Nephron (organoid): Measurements from ENCODE around the gene FXYD3.

Experiments used
- H3K27ac Mint-ChIP-seq, 3 experiments: 2 replicates each; pipeline ENCODE4 v1.8.0; 2020; ENCODE audit warnings: mixed read lengths in 3 of 3, mild to moderate bottlenecking in 2 of 3, moderate library complexity in 1 of 3
- H3K27me3 Mint-ChIP-seq: 2 replicates; pipeline ENCODE4 v1.8.0; 2021; ENCODE audit warnings: low read depth, mild to moderate bottlenecking, moderate library complexity, mixed read lengths
- H3K36me3 Mint-ChIP-seq: 2 replicates; pipeline ENCODE4 v1.8.0; 2020; ENCODE audit warnings: low read depth, mixed read lengths
- H3K4me1 Mint-ChIP-seq: 2 replicates; pipeline ENCODE4 v1.8.0; 2020; ENCODE audit warnings: mixed read lengths
- H3K4me3 Mint-ChIP-seq, 3 experiments: 2 replicates each; pipeline ENCODE4 v1.8.0; 2020; ENCODE audit warnings: mild to moderate bottlenecking in 3 of 3, mixed read lengths in 3 of 3, moderate library complexity in 2 of 3
- H3K9me3 Mint-ChIP-seq: 2 replicates; pipeline ENCODE4 v1.8.0; 2020; ENCODE audit warnings: mixed read lengths
- TF ChIP-seq, protein P1 (sequence below), 3 experiments: fragments of 200-600 bp; sonication (generic); IDR thresholded peaks; one replicate each; pipeline ENCODE4 v1.5.0; 2021; ENCODE audit warnings: antibody characterized with exemption in 3 of 3; ENCODE audit not compliant: unreplicated experiment in 3 of 3

FXYD3 gene

DNA sequence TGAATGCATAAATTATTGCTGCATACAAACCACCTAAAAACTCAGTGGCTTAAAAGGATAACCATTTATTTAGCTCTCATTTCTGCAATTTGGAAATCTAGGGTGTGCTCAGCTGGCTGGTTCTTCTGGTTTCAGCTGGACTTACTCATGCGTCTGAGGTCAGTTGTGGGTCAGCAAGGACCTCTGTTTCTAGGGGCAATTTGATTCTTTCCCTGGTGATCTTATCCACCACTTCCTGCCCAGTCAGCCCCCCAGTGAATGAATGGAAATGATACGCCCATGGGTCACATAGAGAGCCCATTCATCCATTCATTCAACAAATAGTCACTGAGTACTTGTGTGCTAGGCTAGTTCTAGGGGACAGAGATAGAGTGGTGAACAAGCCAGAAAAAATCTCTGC lies 48.8 kb downstream of the FXYD3 start:
- Mint-ChIP-seq H3K36me3 (peaks cover 13% of the 10 kb centered on the region), H3K4me1 (no peaks in the 10 kb centered on the region), H3K9me3 (peaks cover 28% of the 10 kb centered on the region), H3K4me3 (no peak overlapping the region), H3K27ac (no peak overlapping the region), H3K27me3 (peaks cover 4% of the 10 kb centered on the region)
- TF ChIP-seq, protein P1, sequence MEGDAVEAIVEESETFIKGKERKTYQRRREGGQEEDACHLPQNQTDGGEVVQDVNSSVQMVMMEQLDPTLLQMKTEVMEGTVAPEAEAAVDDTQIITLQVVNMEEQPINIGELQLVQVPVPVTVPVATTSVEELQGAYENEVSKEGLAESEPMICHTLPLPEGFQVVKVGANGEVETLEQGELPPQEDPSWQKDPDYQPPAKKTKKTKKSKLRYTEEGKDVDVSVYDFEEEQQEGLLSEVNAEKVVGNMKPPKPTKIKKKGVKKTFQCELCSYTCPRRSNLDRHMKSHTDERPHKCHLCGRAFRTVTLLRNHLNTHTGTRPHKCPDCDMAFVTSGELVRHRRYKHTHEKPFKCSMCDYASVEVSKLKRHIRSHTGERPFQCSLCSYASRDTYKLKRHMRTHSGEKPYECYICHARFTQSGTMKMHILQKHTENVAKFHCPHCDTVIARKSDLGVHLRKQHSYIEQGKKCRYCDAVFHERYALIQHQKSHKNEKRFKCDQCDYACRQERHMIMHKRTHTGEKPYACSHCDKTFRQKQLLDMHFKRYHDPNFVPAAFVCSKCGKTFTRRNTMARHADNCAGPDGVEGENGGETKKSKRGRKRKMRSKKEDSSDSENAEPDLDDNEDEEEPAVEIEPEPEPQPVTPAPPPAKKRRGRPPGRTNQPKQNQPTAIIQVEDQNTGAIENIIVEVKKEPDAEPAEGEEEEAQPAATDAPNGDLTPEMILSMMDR (IDR thresholded peaks at IDR 0.05; ENCODE audit: unreplicated experiment in 3 of 3), result no peak

DNA sequence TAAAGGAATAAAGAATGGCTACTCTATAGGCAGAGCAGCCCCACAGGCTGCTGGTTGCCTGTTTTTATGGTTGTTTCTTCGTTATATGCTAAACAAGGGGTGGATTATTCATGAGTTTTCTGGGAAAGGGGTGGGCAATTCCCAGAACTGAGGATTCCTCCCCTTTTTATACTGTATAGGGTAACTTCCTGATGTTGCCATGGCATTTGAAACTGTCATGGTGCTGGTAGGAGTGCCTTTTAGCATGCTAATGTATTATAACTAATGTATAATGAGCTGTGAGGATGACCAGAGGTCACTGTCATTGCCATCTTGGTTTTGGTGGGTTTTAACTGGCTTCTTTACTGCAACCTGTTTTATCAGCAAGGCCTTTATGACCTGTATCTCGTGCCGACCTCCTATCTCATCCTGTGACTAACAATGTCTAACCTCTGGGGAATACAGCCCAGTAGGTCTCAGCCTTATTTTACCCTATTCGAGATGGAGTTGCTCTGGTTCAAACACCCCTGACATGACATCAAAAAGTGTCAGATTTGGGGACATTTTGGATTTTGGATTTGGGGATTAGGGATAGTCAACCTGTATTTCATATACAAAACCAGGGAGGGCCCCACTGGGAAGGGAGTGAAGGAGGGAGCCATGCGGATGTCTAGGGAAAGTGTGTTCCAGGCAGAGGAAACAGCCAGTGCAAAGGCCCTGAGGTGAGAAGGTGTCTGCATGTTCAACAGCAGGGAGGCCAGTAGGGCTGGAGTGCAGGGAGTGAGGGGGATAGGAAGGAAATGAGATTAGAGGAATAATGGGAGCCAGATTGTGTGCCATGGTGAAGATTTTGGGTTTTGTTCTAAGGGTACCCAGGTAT lies 49.8 kb downstream of the FXYD3 start:
- Mint-ChIP-seq H3K27ac (no peak overlapping the region), H3K27me3 (peaks cover 2% of the 10 kb centered on the region), H3K36me3 (peaks cover 13% of the 10 kb centered on the region), H3K4me3 (no peak overlapping the region), H3K9me3 (peaks cover 28% of the 10 kb centered on the region), H3K4me1 (no peaks in the 10 kb centered on the region)
- TF ChIP-seq, protein P1 (IDR thresholded peaks at IDR 0.05; ENCODE audit: unreplicated experiment in 3 of 3), result no peak

DNA sequence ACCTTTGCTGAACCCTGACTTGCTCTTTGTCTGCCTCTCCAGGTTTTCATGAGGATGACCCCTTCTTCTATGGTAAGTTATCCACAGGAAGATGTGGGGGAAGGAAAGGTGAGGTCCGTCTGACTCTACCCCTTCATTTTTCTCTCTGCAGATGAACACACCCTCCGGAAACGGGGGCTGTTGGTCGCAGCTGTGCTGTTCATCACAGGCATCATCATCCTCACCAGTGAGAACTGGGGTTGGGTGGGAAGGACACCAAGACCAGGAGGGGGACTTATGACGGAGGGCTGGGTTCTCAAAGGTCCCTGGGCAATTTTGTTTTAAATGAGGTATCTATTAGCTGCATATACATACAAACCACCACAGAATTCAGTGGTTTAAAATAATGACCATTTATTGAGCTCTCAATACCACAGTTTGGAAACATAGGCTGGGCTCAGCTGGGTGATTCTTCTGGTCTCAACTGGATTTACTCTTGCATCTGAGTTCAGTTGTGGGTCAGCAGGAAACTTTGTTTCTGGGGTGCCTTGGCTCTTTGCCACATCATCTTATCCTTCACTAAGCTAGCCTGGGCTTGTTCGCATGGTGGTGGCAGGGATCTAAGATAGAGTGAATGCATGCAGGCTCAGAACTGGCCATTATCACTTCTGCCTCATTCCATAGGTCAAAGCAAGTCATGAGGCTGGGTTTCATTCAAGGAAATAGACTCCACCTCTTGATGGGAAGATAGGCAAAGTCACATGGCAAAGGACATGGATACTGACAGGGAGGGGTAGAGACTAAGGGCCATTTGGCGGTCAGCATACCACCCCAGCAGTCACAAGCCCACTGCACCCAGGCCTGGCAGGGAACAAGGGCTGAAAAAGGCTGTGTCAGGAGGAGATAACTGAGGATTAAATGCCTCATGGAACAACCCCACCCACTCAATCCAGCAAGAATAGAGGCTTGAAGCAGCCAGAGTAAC lies 50.8 kb downstream of the FXYD3 start:
- no peaks in the 10 kb centered on the region for H3K27me3 Mint-ChIP-seq
- TF ChIP-seq, protein P1 (IDR thresholded peaks at IDR 0.05; ENCODE audit: unreplicated experiment in 3 of 3), result no peak
- H3K4me3 Mint-ChIP-seq, result no peak overlapping the region
- no peaks in the 10 kb centered on the region for H3K4me1 Mint-ChIP-seq
- peaks cover 28% of the 10 kb centered on the region for H3K9me3 Mint-ChIP-seq
- peaks cover 13% of the 10 kb centered on the region for H3K36me3 Mint-ChIP-seq
- no peak overlapping the region for H3K27ac Mint-ChIP-seq

DNA sequence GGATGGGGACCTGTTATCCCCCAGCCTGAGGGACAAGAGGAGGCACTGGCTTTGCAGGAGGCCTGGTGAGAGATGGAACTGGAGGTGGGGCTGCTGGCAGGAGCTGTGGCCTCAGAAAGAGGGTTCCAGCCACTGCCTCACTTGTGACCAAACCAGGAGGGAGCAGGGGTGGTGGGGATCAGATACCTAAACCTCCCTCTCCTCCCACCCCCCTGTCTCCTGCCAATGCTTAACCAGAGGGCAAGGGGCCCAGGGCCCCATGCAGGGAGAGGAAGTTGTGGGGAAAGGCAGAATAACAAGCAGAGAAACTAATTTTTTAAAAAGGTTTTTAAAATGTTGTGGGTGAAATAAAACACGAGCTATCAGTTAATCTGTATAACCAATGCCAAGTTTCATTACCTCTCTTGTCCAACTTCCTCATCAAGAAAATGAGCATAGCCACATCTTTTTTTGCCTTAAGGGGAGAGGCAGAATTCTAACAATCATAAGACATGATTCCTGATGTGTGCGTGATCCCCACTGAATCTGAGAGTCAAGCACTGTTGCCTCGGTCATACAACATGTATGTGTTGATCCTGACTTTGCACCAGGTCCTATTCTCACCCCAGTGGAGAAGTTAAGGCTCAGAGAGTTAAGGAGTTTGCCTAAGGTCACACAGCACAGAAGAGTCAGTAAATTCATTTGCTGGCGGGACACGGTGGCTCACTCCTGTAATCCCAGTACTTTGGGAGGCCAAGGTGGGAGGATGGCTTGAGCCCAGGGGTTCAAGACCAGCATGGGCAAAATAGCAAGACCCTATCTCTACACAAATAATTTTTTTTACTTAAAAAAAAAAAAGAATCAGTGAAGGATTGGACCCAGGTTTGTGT lies 51.9 kb downstream of the FXYD3 start:
- Mint-ChIP-seq H3K4me1 (no peaks in the 10 kb centered on the region), H3K4me3 (no peak overlapping the region), H3K36me3 (peaks cover 13% of the 10 kb centered on the region), H3K27ac (no peak overlapping the region), H3K27me3 (no peaks in the 10 kb centered on the region), H3K9me3 (peaks cover 24% of the 10 kb centered on the region)
- TF ChIP-seq, protein P1 (IDR thresholded peaks at IDR 0.05; ENCODE audit: unreplicated experiment in 3 of 3), result no peak

DNA sequence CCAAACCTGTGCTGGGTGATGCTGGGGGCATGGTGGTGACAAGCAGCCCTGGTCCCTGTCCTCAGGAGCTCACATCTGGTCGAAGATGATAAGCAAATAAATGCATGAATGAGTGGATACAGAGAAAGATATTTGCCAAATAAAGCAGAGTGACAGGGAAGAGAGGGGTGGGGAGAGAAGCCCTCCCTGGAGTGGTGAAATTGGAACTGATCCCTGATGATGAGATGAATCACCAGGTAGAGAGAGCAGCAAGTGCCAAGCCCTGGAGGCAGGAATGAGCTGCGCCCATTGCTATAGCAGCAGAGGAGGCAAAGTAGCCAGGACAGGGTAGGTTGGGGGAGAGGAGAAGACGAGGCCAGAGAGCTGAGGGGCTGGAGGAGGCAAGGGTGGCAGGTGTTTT lies 52.6 kb downstream of the FXYD3 start:
- Mint-ChIP-seq H3K27ac (no peak overlapping the region), H3K4me3 (no peak overlapping the region)

More for the DNA sequence above, 52.6 kb downstream of the FXYD3 start:
- H3K9me3 Mint-ChIP-seq, result peaks cover 22% of the 10 kb centered on the region
- H3K27me3 Mint-ChIP-seq, result no peaks in the 10 kb centered on the region
- TF ChIP-seq, protein P1 (IDR thresholded peaks at IDR 0.05; ENCODE audit: unreplicated experiment in 3 of 3), result no peak
- no peaks in the 10 kb centered on the region for H3K4me1 Mint-ChIP-seq
- H3K36me3 Mint-ChIP-seq, result peaks cover 13% of the 10 kb centered on the region
